Neural cell (in vitro differentiated cells): ENCODE results near the gene CAPN8. TPM values are rescaled to one million over a fixed set of nuclear protein-coding genes. Genes with fewer than 3 reads are reported as not detected.

Source experiments
- H2AFZ ChIP-seq: fragments of 200-600, 300-800 bp; sonication (generic), shearing (Covaris generic); 2 replicates; pipeline ENCODE4 v1.6.0; 2014; ENCODE audit warnings: low read depth, mild to moderate bottlenecking, antibody characterized with exemption, low read length, moderate library complexity
- H3F3A ChIP-seq: fragments of 200-600 bp; shearing (Covaris generic); 2 replicates; pipeline ENCODE4 v1.6.1; 2016; ENCODE audit warnings: mild to moderate bottlenecking, moderate library complexity, mixed read lengths, antibody characterized with exemption, low read length; ENCODE audit not compliant: insufficient read depth, poor library complexity, severe bottlenecking
- H3K27ac ChIP-seq: fragments of 200-600, 300-800 bp; sonication (generic), shearing (Covaris generic); 2 replicates; pipeline ENCODE4 v1.5.1; 2014; ENCODE audit warnings: mild to moderate bottlenecking, low read length, moderate library complexity
- H3K27me3 ChIP-seq: fragments of 300-800, 200-600 bp; sonication (generic), shearing (Covaris generic); 2 replicates; pipeline ENCODE4 v1.6.0; 2014; ENCODE audit warnings: mild to moderate bottlenecking, low read depth, low read length, moderate library complexity; ENCODE audit not compliant: insufficient read depth
- H3K36me3 ChIP-seq: fragments of 300-800, 200-600 bp; sonication (generic), shearing (Covaris generic); 2 replicates; pipeline ENCODE4 v1.5.1; 2014; ENCODE audit warnings: mild to moderate bottlenecking, antibody characterized with exemption, low read length, moderate library complexity; ENCODE audit not compliant: insufficient read depth
- H3K4me2 ChIP-seq: fragments of 300-800, 200-600 bp; sonication (generic), shearing (Covaris generic); 2 replicates; pipeline ENCODE4 v1.6.0; 2014; ENCODE audit warnings: mild to moderate bottlenecking, low read length
- H3K4me3 ChIP-seq: fragments of 300-800, 200-600 bp; sonication (generic), shearing (Covaris generic); 2 replicates; pipeline ENCODE4 v1.5.1; 2014; ENCODE audit warnings: mild to moderate bottlenecking, low read length, moderate library complexity
- H3K79me2 ChIP-seq: fragments of 200-600 bp; shearing (Covaris generic); replicated peaks from 2 replicates; pipeline ENCODE4 v1.6.0; 2014; ENCODE audit warnings: mild to moderate bottlenecking, low read length, moderate library complexity; ENCODE audit not compliant: insufficient read depth
- H3K9ac ChIP-seq: fragments of 300-800, 200-600 bp; sonication (generic), shearing (Covaris generic); 2 replicates; pipeline ENCODE4 v1.6.1; 2016; ENCODE audit warnings: mild to moderate bottlenecking, low read length, mixed read lengths
- H3K9me2 ChIP-seq: fragments of 200-600 bp; shearing (Covaris generic); 2 replicates; pipeline ENCODE4 v1.6.1; 2016; ENCODE audit warnings: mild to moderate bottlenecking, low read length, mixed read lengths; ENCODE audit not compliant: insufficient read depth
- H3K9me3 ChIP-seq: fragments of 200-600, 300-800 bp; sonication (generic), shearing (Covaris generic); 2 replicates; pipeline ENCODE4 v1.6.1; 2016; ENCODE audit warnings: mild to moderate bottlenecking, mixed run types, low read length, moderate library complexity, mixed read lengths
- H4K20me1 ChIP-seq: fragments of 200-600 bp; shearing (Covaris generic); 2 replicates; pipeline ENCODE4 v1.6.1; 2016; ENCODE audit warnings: mild to moderate bottlenecking, mixed run types; ENCODE audit not compliant: insufficient read depth
- CTCF ChIP-seq: fragments of 450-650 bp; IDR thresholded peaks from 2 replicates; pipeline ENCODE4 v1.5.1; 2014; ENCODE audit warnings: antibody characterized with exemption, mild to moderate bottlenecking, moderate library complexity; ENCODE audit not compliant: poor library complexity, severe bottlenecking
- EP300 ChIP-seq: fragments of 450-650 bp; conservative IDR thresholded peaks from 2 replicates; pipeline ENCODE4 v1.6.1; 2014; ENCODE audit warnings: antibody characterized with exemption, mild to moderate bottlenecking, moderate library complexity; ENCODE audit not compliant: poor library complexity, severe bottlenecking
- EZH2 ChIP-seq: fragments of 200-600, 300-800 bp; shearing (Covaris generic), sonication (generic); IDR thresholded peaks from 2 replicates; pipeline ENCODE4 v1.6.1; 2014; ENCODE audit warnings: antibody characterized with exemption, low read length, borderline replicate concordance, mild to moderate bottlenecking; ENCODE audit not compliant: insufficient read depth, poor library complexity, severe bottlenecking
- MXI1 ChIP-seq: fragments of 450-650 bp; conservative IDR thresholded peaks from 2 replicates; pipeline ENCODE4 v1.6.1; 2014; ENCODE audit warnings: antibody characterized with exemption, mild to moderate bottlenecking; ENCODE audit not compliant: poor library complexity, severe bottlenecking
- POLR2AphosphoS5 ChIP-seq: IDR thresholded peaks from 2 replicates; pipeline ENCODE4 v1.6.1; 2012
- RAD21 ChIP-seq: fragments of 450-650 bp; conservative IDR thresholded peaks from 2 replicates; pipeline ENCODE4 v1.6.1; 2014; ENCODE audit warnings: antibody characterized with exemption, mild to moderate bottlenecking, moderate library complexity
- REST ChIP-seq: IDR thresholded peaks from 2 replicates; pipeline ENCODE4 v1.6.1; 2012; ENCODE audit warnings: borderline replicate concordance
- SMC3 ChIP-seq: fragments of 450-650 bp; conservative IDR thresholded peaks from 2 replicates; pipeline ENCODE4 v1.6.1; 2014; ENCODE audit warnings: antibody characterized with exemption, mild to moderate bottlenecking, moderate library complexity; ENCODE audit not compliant: poor library complexity
- TAF1 ChIP-seq: IDR thresholded peaks from 2 replicates; pipeline ENCODE4 v1.6.1; 2012; ENCODE audit warnings: low read depth
- polyA plus RNA-seq: library from polyadenylated mRNA; depleted of rRNA; stranded (reverse); fragments of >200 nt; gene quantifications from 2 replicates; pipeline ENCODE4 v1.2.3, GENCODE V29; 2014

The CAPN8 gene
- polyA plus RNA-seq, 1 donor from 2014 or later = not detected

- Histone ChIP-seq H3K9me2 (no peaks in the 10 kb centered on the region), H3K36me3 (no peaks in the 10 kb centered on the region), H3K4me2 (no peak overlapping the region), H3K4me3 (no peak overlapping the region), H3K79me2 (no peaks in the 10 kb centered on the region), H4K20me1 (no peaks in the 10 kb centered on the region), H2AFZ (no peak overlapping the region), H3K9ac (no peak overlapping the region), H3K9me3 (no peaks in the 10 kb centered on the region), H3F3A (no peaks in the 10 kb centered on the region), H3K27me3 (no peaks in the 10 kb centered on the region), H3K27ac (no peak overlapping the region)
- no peak for TF ChIP-seq TAF1
- TF ChIP-seq CTCF = no peak
- TF ChIP-seq EZH2 = no peak
- no peak for TF ChIP-seq SMC3
- TF ChIP-seq EP300 = no peak
- no peak for TF ChIP-seq POLR2AphosphoS5
- TF ChIP-seq MXI1 = no peak
- no peak for TF ChIP-seq RAD21
- no peak for TF ChIP-seq REST
Measured at GRCh38 chr1:223650465-223650864, 15.0 kb downstream of the CAPN8 start.

GRCh38 chr1:223649222-223649621 lies 16.3 kb downstream of the CAPN8 start:
- Histone ChIP-seq H3K79me2 (no peaks in the 10 kb centered on the region), H3K9ac (no peak overlapping the region), H3K4me2 (no peak overlapping the region), H3K4me3 (no peak overlapping the region), H3K9me3 (no peaks in the 10 kb centered on the region), H4K20me1 (no peaks in the 10 kb centered on the region), H3F3A (no peaks in the 10 kb centered on the region), H2AFZ (no peak overlapping the region), H3K27me3 (no peaks in the 10 kb centered on the region), H3K9me2 (no peaks in the 10 kb centered on the region), H3K27ac (no peak overlapping the region), H3K36me3 (no peaks in the 10 kb centered on the region)
- TF ChIP-seq EZH2 (no peak), POLR2AphosphoS5 (no peak), MXI1 (no peak), SMC3 (no peak)

GRCh38 chr1:223647249-223647648 lies 18.3 kb downstream of the CAPN8 start:
- no peak overlapping the region for H3K4me3 ChIP-seq
- no peaks in the 10 kb centered on the region for H3K9me3 ChIP-seq
- H2AFZ ChIP-seq = no peak overlapping the region
- no peak overlapping the region for H3K27ac ChIP-seq
- no peak for TF ChIP-seq SMC3
- no peaks in the 10 kb centered on the region for H3K36me3 ChIP-seq
- H3K9me2 ChIP-seq = no peaks in the 10 kb centered on the region
- H4K20me1 ChIP-seq = no peaks in the 10 kb centered on the region
- H3F3A ChIP-seq = no peaks in the 10 kb centered on the region
- no peaks in the 10 kb centered on the region for H3K79me2 ChIP-seq
- no peaks in the 10 kb centered on the region for H3K27me3 ChIP-seq
- no peak overlapping the region for H3K9ac ChIP-seq
- no peak overlapping the region for H3K4me2 ChIP-seq
